Ovary (tissue), 9 donors: ENCODE data around the gene DEPDC5. TPM values are rescaled to one million over a fixed set of nuclear protein-coding genes. Genes with fewer than 3 reads are reported as not detected.

Source experiments
- DNase-seq, 5 donors: peaks; one replicate each; pipeline ENCODE4 v3.0.0-alpha.2; 2019 to 2020
- H3K27ac ChIP-seq, 2 donors: fragments of 200-600 bp; one replicate each; pipeline versions ENCODE4 v1.5.1 to v1.8.0; 2019 to 2022
- H3K27me3 ChIP-seq: fragments of 200-600 bp; one replicate; pipeline ENCODE4 v1.8.0; 2022
- H3K36me3 ChIP-seq: fragments of 200-600 bp; sonication (generic); one replicate; pipeline ENCODE4 v1.5.1; 2019
- H3K4me1 ChIP-seq: one replicate; pipeline ENCODE4 v1.8.1; 2013; ENCODE audit warnings: mild to moderate bottlenecking, moderate library complexity; ENCODE audit not compliant: insufficient read depth
- H3K4me3 ChIP-seq: fragments of 200-600 bp; sonication (generic); one replicate; pipeline ENCODE4 v1.5.1; 2017
- H3K9me3 ChIP-seq, 2 donors: fragments of 200-600 bp in 1 of 2; sonication (generic) in 1 of 2; one replicate each; pipeline versions ENCODE4 v1.5.1 to v1.8.1; 2013 to 2019; ENCODE audit warnings: mild to moderate bottlenecking in 1 of 2, moderate library complexity in 1 of 2
- EP300 ChIP-seq: sonication (generic); formaldehyde crosslinking; IDR thresholded peaks from one replicate; pipeline ENCODE4 v1.6.1; 2017; ENCODE audit warnings: antibody characterized with exemption
- POLR2A ChIP-seq: fragments of 450-650 bp; IDR thresholded peaks from one replicate; pipeline ENCODE4 v1.6.1; 2017; ENCODE audit warnings: antibody characterized with exemption, mild to moderate bottlenecking, moderate library complexity
- WGBS, 3 donors: extraction: QIAGEN DNeasy Blood & Tissue Kit in 1 of 3; methylation state at CpG; one replicate each; pipeline versions ENCODE4 v1.1.5 to v1.1.7; 2013 to 2017; 5-methylcytosine and 5-hydroxymethylcytosine counted together
- intact Hi-C, 4 donors: fragments of 100-400 bp; cut with DNase I; formaldehyde crosslinking; loops; one replicate each; pipeline versions ENCODE4 v1.11.0 to v1.15.1; 2022 to 2023
- polyA plus RNA-seq, 2 donors: library from polyadenylated mRNA; stranded (reverse); fragments of 200-250 nt in 1 of 2; fragments of 350-450 nt in 1 of 2; fragmentation: Illumina TruSeq in 1 of 2; extraction: RNeasy Lipid Tissue Mini Kit (QIAGEN cat#74804) in 1 of 2; gene quantifications; one replicate each; pipeline ENCODE4 v1.2.3, GENCODE V29; 2013 to 2014
- total RNA-seq, 7 donors: library from RNA; depleted of rRNA in 2 of 7; stranded (reverse); fragments of >200 nt in 2 of 7; fragmentation: NEBNext Ultra II Directional in 3 of 7; extraction: Animal tissue kit (Norgen Biotek cat#: 25700) in 3 of 7; gene quantifications; one replicate each; pipeline versions ENCODE4 v1.1.0 to v1.2.4, GENCODE V29; 2016 to 2023
- TF ChIP-seq, protein P1 (sequence below), 3 donors: fragments of 450-650 bp in 2 of 3; fragments of 200-600 bp in 1 of 3; IDR thresholded peaks; one replicate each; pipeline versions ENCODE4 v1.5.1 to v1.8.0; 2016 to 2022; ENCODE audit warnings: antibody characterized with exemption in 3 of 3, mild to moderate bottlenecking in 1 of 3
- donor health status: DM: no; HTN: no; CAD: no; lungs with moderate emphysema.
- donor health status: DM: no; HTN: no; CAD: no.
- donor health status: Bipolar disorder and iron deficiency.
- donor health status: DM: yes; HTN: yes; CAD: no.
- donor health status: DM: no; HTN: no; CAD: no.
- donor health status: DM: yes; HTN: yes; CAD: no.

Gene DEPDC5
- total and polyA plus RNA-seq, 9 donors = 12.1 to 73.3 (median 32.8) TPM

DNA sequence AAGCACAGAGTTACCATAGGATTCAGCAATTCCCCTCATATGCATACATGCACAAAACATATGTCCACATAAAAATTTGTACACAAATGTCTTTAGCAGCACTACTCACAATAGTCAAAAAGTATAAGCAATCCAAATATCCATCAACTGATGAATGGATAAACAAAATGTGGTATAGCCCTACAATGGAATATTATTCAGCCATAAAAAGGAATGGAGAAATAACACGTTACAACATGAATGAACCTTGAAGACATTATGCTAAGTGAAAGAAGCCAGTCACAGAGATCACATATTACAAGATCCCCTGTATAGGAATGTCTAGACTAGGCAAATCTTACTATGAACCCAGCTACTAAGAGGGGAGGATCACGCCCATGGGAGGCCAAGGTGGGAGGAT is 11.1 kb upstream of the DEPDC5 start:
- Histone ChIP-seq H3K27me3 (no peaks in the 10 kb centered on the region), H3K4me1 (no peaks in the 10 kb centered on the region), H3K9me3 (no peaks in the 10 kb centered on the region), H3K36me3 (no peaks in the 10 kb centered on the region), H3K27ac (no peak overlapping the region), H3K4me3 (no peak overlapping the region)
- WGBS, 3 donors = 97 to 99% (median 98%) methylated on average over 2 of the region's 2 CpGs
- intact Hi-C loops = no loop called here
- no peak for DNase-seq
- TF ChIP-seq, protein P1, sequence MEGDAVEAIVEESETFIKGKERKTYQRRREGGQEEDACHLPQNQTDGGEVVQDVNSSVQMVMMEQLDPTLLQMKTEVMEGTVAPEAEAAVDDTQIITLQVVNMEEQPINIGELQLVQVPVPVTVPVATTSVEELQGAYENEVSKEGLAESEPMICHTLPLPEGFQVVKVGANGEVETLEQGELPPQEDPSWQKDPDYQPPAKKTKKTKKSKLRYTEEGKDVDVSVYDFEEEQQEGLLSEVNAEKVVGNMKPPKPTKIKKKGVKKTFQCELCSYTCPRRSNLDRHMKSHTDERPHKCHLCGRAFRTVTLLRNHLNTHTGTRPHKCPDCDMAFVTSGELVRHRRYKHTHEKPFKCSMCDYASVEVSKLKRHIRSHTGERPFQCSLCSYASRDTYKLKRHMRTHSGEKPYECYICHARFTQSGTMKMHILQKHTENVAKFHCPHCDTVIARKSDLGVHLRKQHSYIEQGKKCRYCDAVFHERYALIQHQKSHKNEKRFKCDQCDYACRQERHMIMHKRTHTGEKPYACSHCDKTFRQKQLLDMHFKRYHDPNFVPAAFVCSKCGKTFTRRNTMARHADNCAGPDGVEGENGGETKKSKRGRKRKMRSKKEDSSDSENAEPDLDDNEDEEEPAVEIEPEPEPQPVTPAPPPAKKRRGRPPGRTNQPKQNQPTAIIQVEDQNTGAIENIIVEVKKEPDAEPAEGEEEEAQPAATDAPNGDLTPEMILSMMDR (IDR thresholded peaks at IDR 0.05) = no peak
- no peak for TF ChIP-seq POLR2A
- no peak for TF ChIP-seq EP300

DNA sequence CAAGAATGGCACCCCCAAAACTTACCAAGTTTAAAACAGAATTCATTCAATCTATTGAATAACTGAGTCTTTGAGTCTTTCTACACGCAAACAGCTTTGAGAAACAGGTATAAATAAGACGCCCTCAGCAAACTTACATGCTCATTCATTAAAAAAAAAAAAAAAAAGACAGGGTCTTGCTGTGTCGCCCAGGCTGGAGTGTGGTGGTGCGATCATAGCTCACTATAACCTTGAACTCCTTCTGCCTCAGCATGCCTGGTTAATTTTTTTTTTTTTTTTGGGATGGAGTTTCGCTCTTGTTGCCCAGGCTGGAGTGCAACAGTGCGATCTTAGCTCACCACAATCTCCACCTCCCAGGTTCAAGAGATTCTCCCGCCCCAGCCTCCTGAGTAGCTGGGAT is 9.9 kb upstream of the DEPDC5 start:
- no peak for TF ChIP-seq EP300
- TF ChIP-seq, protein P1 (IDR thresholded peaks at IDR 0.05) = no peak
- no peak for TF ChIP-seq POLR2A
- intact Hi-C loops = no loop called here
- WGBS, 3 donors = 80 to 82% (median 81%) methylated on average over 7 of the region's 7 CpGs

GRCh38 chr22:31747441-31747840 is 6.4 kb upstream of the DEPDC5 start:
- WGBS, 3 donors = 62 to 70% (median 63%) methylated on average over 4 of the region's 4 CpGs
- intact Hi-C loops = no loop called here
- no peak for DNase-seq
- TF ChIP-seq POLR2A (no peak), EP300 (no peak)
- TF ChIP-seq, protein P1 (IDR thresholded peaks at IDR 0.05) = no peak
- Histone ChIP-seq H3K27me3 (no peaks in the 10 kb centered on the region), H3K4me3 (no peak overlapping the region), H3K9me3 (no peaks in the 10 kb centered on the region), H3K36me3 (no peaks in the 10 kb centered on the region), H3K27ac (no peak overlapping the region), H3K4me1 (peaks cover 4% of the 10 kb centered on the region)

More for the DNA sequence above, 9.9 kb upstream of the DEPDC5 start:
- no peaks in the 10 kb centered on the region for H3K27me3 ChIP-seq
- H3K9me3 ChIP-seq = no peaks in the 10 kb centered on the region
- no peak for DNase-seq
- no peak overlapping the region for H3K4me3 ChIP-seq
- H3K4me1 ChIP-seq = peaks cover 4% of the 10 kb centered on the region
- no peaks in the 10 kb centered on the region for H3K36me3 ChIP-seq
- no peak overlapping the region for H3K27ac ChIP-seq

- intact Hi-C loops = no loop called here
- DNase-seq = no peak
- no peaks in the 10 kb centered on the region for H3K9me3 ChIP-seq
- no peak overlapping the region for H3K27ac ChIP-seq
- H3K27me3 ChIP-seq = no peaks in the 10 kb centered on the region
- peak overlapping the region; percentile 99 for H3K4me3 ChIP-seq
- H3K4me1 ChIP-seq = peaks cover 6% of the 10 kb centered on the region
- TF ChIP-seq POLR2A (no peak), EP300 (no peak)
- TF ChIP-seq, protein P1 (IDR thresholded peaks at IDR 0.05) = no peak
- no peaks in the 10 kb centered on the region for H3K36me3 ChIP-seq
- WGBS, 3 donors = 17 to 40% (median 29%) methylated on average over 2 of the region's 2 CpGs
Measured at GRCh38 chr22:31748490-31748889, 5.3 kb upstream of the DEPDC5 start.
